Measurements from ENCODE around the gene SCYGR1.

The SCYGR1 gene

GRCh38 chr2:227402959-227403358 is 15.2 kb upstream of the SCYGR1 start:
- no peak overlapping the region for H3K4me3 ChIP-seq (ENCODE audit: low read depth, low read length)
- no peak for DNase-seq (ENCODE audit: low read depth)
- no peak for TF ChIP-seq CTCF (IDR thresholded peaks at IDR 0.05; ENCODE audit: insufficient read depth, low read depth, low read length, missing control alignments)

DNA sequence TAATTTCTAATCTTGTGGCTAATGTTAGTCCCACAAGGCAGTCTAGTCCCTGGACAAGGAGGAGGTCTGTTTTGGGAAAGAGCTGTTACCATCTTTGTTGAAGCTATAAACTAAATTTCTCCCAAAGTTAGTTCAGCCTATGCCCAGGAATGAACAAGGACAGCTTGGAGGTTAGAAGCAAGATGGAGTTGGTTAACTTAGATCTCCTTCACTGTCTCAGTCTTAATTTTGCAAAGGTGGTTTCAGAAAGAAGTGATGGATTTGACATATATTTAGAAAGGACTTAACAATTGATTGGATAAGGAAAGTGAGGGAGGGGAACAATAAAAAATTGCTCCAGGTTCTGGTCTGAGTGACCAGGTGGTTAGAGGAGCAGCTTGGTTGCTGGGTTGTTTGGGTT is 14.6 kb upstream of the SCYGR1 start:
- H3K4me3 ChIP-seq (ENCODE audit: low read depth, low read length): no peak overlapping the region
- TF ChIP-seq CTCF (IDR thresholded peaks at IDR 0.05; ENCODE audit: insufficient read depth, low read depth, low read length, missing control alignments): no peak
- DNase-seq (ENCODE audit: low read depth): no peak

DNA sequence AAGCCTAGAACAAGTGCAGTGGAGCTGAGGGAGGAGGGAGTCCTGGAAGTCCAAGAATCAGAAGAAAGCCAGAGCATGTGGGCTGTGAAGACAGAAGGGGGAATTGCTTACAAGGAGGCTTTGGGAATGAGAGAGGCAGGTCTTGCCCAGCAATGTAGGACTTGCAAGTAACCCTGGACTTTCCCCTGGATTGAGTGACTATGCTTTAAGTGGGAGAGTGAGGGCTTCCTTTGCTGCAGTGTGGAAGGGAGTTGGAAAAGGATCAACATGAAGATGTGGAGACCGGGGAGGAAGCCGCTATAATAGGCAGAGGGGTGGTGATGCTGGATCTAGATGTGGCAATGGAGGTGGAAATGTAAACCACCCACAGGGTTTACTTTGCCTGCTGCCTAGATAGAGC is 13.8 kb upstream of the SCYGR1 start:
- no peak overlapping the region for H3K4me3 ChIP-seq (ENCODE audit: low read depth, low read length)
- TF ChIP-seq CTCF (IDR thresholded peaks at IDR 0.05; ENCODE audit: insufficient read depth, low read depth, low read length, missing control alignments): no peak
- DNase-seq (ENCODE audit: low read depth): no peak

GRCh38 chr2:227398684-227399670 is 11.2 kb upstream of the SCYGR1 start:
- no peak overlapping the region for H3K4me3 ChIP-seq (ENCODE audit: low read depth, low read length)
- no peak for TF ChIP-seq CTCF (IDR thresholded peaks at IDR 0.05; ENCODE audit: insufficient read depth, low read depth, low read length, missing control alignments)
- no peak for DNase-seq (ENCODE audit: low read depth)

DNA sequence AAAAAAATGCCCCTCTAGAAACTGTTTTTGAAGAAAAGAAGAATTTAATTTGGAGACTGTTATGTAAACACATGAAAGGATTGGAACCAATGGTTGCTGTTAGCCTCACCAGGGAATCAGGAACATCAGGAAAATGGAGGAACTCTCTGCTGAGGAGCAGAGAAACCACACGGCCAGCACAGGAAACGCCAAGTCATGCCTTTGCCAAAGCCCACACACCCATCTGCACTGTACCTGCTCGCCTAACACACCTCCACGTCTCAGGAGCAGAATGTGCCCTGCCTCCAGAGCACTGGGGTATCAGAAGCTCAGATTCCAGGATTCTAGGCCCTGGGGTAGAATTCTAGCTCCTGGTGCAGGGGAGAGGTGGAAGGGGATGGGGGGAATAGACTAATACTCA is 9.8 kb upstream of the SCYGR1 start:
- H3K4me3 ChIP-seq (ENCODE audit: low read depth, low read length): no peak overlapping the region
- no peak for DNase-seq (ENCODE audit: low read depth)
- TF ChIP-seq CTCF (IDR thresholded peaks at IDR 0.05; ENCODE audit: insufficient read depth, low read depth, low read length, missing control alignments): no peak

DNA sequence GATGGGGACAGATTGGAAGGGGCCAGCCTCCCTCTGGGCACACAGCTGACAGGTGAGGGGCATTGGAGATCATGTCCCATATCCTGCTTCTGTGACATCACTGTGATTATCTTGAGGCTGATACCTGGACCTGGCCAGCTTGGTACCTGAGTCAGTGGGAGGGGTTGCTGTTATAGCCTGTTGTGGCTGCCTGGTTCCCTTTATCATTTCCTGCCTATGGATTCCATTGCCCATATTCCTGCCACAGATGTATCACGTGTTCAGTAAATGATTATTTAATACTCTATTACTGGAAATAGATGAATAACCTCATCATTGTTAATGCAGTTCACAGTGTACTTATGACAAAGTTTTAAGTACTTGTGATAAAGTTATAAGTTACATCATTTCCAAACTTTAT is 7.8 kb upstream of the SCYGR1 start:
- H3K4me3 ChIP-seq (ENCODE audit: low read depth, low read length): no peak overlapping the region
- TF ChIP-seq CTCF (IDR thresholded peaks at IDR 0.05; ENCODE audit: insufficient read depth, low read depth, low read length, missing control alignments): no peak
- DNase-seq (ENCODE audit: low read depth): no peak

Measured in GM12865 (cell line).